Uterus (tissue), 2 donors: ENCODE measurements around the gene USP11.

Experiments used
- CTCF ChIP-seq, 4 experiments: fragments of 200-600 bp in 2 of 4; fragments of 450-650 bp in 2 of 4; sonication (generic) in 2 of 4; IDR thresholded peaks; one replicate each; pipeline ENCODE4 v1.5.1; 2016 to 2019; ENCODE audit warnings: antibody characterized with exemption in 4 of 4, mild to moderate bottlenecking in 2 of 4, moderate library complexity in 1 of 4
- POLR2A ChIP-seq, 2 donors: fragments of 450-650 bp; IDR thresholded peaks; one replicate each; pipeline ENCODE4 v1.6.1; 2016; ENCODE audit warnings: antibody characterized with exemption in 2 of 2, mild to moderate bottlenecking in 1 of 2, moderate library complexity in 1 of 2

- TF ChIP-seq CTCF (IDR thresholded peaks at IDR 0.05) (no peak), POLR2A (IDR thresholded peaks at IDR 0.05) (no peak)
Observed at GRCh38 chrX:47208108-47208507, 24.7 kb upstream of the USP11 start.
